ENCODE results near the gene TOM1L2.
"Not testable (repeated sequence)": the region's sequence is repeated elsewhere in the genome, so short reads cannot be mapped to it uniquely, and the experiment has no call there.

Gene TOM1L2

GRCh38 chr17:17814162-17815061 lies 157.8 kb downstream of the TOM1L2 start:
- DNase-seq, result no peak

- DNase-seq, result no peak
Measured at GRCh38 chr17:17813725-17814095, 158.5 kb downstream of the TOM1L2 start.

- no peak for DNase-seq
Measured at GRCh38 chr17:17813055-17813724, 159.0 kb downstream of the TOM1L2 start.

GRCh38 chr17:17812211-17813054 lies 159.8 kb downstream of the TOM1L2 start:
- DNase-seq, result peak; percentile 48 to 66

GRCh38 chr17:17811381-17812210 lies 160.6 kb downstream of the TOM1L2 start:
- DNase-seq, result no peak

GRCh38 chr17:17810895-17811248 lies 161.3 kb downstream of the TOM1L2 start:
- DNase-seq, result no peak

GRCh38 chr17:17810084-17810894 lies 161.9 kb downstream of the TOM1L2 start:
- no peak for DNase-seq

- no peak for DNase-seq
Measured at GRCh38 chr17:17809531-17810083, 162.6 kb downstream of the TOM1L2 start.

GRCh38 chr17:17808706-17809432 lies 163.3 kb downstream of the TOM1L2 start:
- no peak for DNase-seq

- not testable (repeated sequence) for DNase-seq
Measured at GRCh38 chr17:17808200-17808599, 164.0 kb downstream of the TOM1L2 start.

GRCh38 chr17:17807440-17807839 lies 164.8 kb downstream of the TOM1L2 start:
- DNase-seq, result no peak

- no peak for DNase-seq
Measured at GRCh38 chr17:17806611-17807274, 165.5 kb downstream of the TOM1L2 start.

GRCh38 chr17:17806035-17806434 lies 166.2 kb downstream of the TOM1L2 start:
- DNase-seq, result no peak

GRCh38 chr17:17805575-17805974 lies 166.6 kb downstream of the TOM1L2 start:
- no peak for DNase-seq

GRCh38 chr17:17804007-17804406 lies 168.2 kb downstream of the TOM1L2 start:
- no peak for DNase-seq

GRCh38 chr17:17801800-17802481 lies 170.3 kb downstream of the TOM1L2 start:
- DNase-seq, result no peak

- no peak for DNase-seq
Measured at GRCh38 chr17:17800504-17801021, 171.6 kb downstream of the TOM1L2 start.

GRCh38 chr17:17798573-17799255 lies 173.5 kb downstream of the TOM1L2 start:
- DNase-seq, result no peak

Data from activated CD4-positive, alpha-beta T cell treated with anti-CD3 and anti-CD28 coated beads for 4 hours (primary cell).